Central memory CD4-positive, alpha-beta T cell (primary cell): ENCODE measurements around the gene NUDC.
A peak's percentile ranks its signal among the peaks of the same experiment; 100 is the strongest.

Source experiments
- DNase-seq: peaks from one replicate; pipeline ENCODE4 v3.0.0; 2022

NUDC gene

GRCh38 chr1:26991310-26992116 lies 70.0 kb downstream of the NUDC start:
- no peak for DNase-seq

- peak; percentile 52 for DNase-seq
Observed at GRCh38 chr1:26993237-26994019, 71.9 kb downstream of the NUDC start, which contains the start of gene TRNP1. TRNP1 (plus strand) TSS chr1:26993692; CDS start chr1:26993787, 95 bp downstream.

DNA sequence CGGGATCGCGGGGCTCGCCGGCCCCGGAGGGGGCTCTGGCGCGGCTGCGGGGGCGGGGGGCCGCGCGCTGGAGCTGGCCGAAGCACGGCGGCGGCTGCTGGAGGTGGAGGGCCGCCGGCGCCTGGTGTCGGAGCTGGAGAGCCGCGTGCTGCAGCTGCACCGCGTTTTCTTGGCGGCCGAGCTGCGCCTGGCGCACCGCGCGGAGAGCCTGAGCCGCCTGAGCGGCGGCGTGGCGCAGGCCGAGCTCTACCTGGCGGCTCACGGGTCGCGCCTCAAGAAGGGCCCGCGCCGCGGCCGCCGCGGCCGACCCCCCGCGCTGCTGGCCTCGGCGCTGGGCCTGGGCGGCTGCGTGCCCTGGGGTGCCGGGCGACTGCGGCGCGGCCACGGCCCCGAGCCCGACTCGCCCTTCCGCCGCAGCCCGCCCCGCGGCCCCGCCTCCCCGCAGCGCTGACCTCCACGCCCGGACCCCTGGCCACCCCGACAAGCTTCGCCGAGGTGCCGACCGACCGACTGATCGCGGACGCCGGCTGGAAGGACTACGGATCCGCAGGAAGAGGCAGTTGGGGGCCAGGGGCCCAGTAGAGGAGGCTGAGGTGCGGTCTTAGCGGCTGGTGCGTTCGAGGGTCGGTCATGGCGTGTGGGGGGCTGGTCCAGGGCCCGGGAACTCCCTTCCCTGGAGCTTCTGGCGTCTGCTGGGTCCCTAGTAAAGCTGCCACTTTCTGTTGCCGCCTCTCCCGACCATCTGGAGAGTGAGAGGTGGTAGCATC lies 72.7 kb downstream of the NUDC start:
- DNase-seq, result no peak

GRCh38 chr1:26994787-26995517 lies 73.4 kb downstream of the NUDC start:
- DNase-seq, result no peak

- no peak for DNase-seq
Observed at GRCh38 chr1:26996024-26996423, 74.5 kb downstream of the NUDC start.
